Suprapubic skin (tissue), 4 donors: ENCODE measurements around the gene ATRN. TPM values are rescaled to one million over a fixed set of nuclear protein-coding genes. Genes with fewer than 3 reads are reported as not detected.

ENCODE experiments used
- DNase-seq, 2 donors: peaks; one replicate each; pipeline ENCODE4 v3.0.0-alpha.2; 2019; ENCODE audit warnings: low spot score in 2 of 2
- H3K27ac ChIP-seq: fragments of 200-600 bp; sonication (generic); one replicate; pipeline ENCODE4 v1.5.1; 2019
- H3K27me3 ChIP-seq: fragments of 200-600 bp; sonication (generic); one replicate; pipeline ENCODE4 v1.5.1; 2019
- H3K36me3 ChIP-seq: fragments of 200-600 bp; sonication (generic); one replicate; pipeline ENCODE4 v1.5.1; 2019
- H3K4me1 ChIP-seq: fragments of 200-600 bp; sonication (generic); one replicate; pipeline ENCODE4 v1.5.1; 2019
- H3K4me3 ChIP-seq: fragments of 200-600 bp; sonication (generic); one replicate; pipeline ENCODE4 v1.5.1; 2019; ENCODE audit warnings: mild to moderate bottlenecking
- H3K9me3 ChIP-seq: fragments of 200-600 bp; sonication (generic); one replicate; pipeline ENCODE4 v1.5.1; 2019
- EP300 ChIP-seq: sonication (generic); formaldehyde crosslinking; IDR thresholded peaks from one replicate; pipeline ENCODE4 v1.6.1; 2017; ENCODE audit warnings: antibody characterized with exemption
- POLR2A ChIP-seq, 2 donors: fragments of 450-650 bp; IDR thresholded peaks; one replicate each; pipeline ENCODE4 v1.6.1; 2017; ENCODE audit warnings: antibody characterized with exemption in 2 of 2, mild to moderate bottlenecking in 2 of 2, moderate library complexity in 2 of 2
- POLR2AphosphoS5 ChIP-seq, 3 donors: sonication (generic); formaldehyde crosslinking; IDR thresholded peaks; one replicate each; pipeline ENCODE4 v1.6.1; 2017; ENCODE audit warnings: antibody characterized with exemption in 3 of 3
- WGBS: methylation state at CpG from one replicate; pipeline ENCODE4 v1.1.5; 2018; 5-methylcytosine and 5-hydroxymethylcytosine counted together
- total RNA-seq, 4 donors: library from RNA; depleted of rRNA; stranded (reverse); fragments of >200 nt; gene quantifications; one replicate each; pipeline ENCODE4 v1.1.0, GENCODE V29; 2016
- TF ChIP-seq, protein P1 (sequence below), 2 donors: fragments of 200-600 bp in 1 of 2; fragments of 450-650 bp in 1 of 2; sonication (generic) in 1 of 2; IDR thresholded peaks; one replicate each; pipeline ENCODE4 v1.5.1; 2016 to 2019; ENCODE audit warnings: antibody characterized with exemption in 2 of 2, mild to moderate bottlenecking in 1 of 2, moderate library complexity in 1 of 2

The ATRN gene
- total RNA-seq, 4 donors from 2014 or later, result 23.3 to 39.1 (median 28.3) TPM

DNA sequence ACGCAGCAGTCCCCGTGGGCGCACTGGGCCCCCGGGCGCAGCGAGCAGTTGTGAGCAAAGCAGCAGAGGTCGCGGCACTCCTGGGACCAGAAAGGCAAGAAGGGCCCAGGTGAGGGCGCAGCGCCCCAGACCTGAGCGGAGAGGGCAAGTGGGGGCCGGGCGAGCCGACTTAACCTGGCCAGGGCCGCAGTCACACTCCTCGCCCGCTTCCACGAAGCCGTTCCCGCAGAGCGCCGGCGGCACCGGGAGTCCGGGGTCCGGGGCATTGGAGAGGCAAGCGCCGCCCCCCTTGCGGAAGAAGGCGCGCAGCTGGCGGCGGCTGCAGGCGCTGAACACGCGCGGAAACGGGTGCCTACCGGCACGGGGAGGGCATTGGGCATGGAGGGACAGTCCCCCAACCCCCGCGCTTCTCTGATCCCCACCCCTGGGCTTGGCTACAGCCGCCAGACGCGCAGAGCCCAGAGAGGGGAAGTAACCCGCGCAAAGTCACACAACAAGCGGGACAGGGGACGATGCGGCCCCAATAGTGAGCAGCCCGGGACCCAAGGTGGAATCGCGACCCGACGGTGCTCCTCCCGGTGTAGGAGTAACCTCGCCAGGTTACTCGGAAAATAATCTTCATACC is 201.8 kb downstream of the ATRN start:
- 23% methylated on average over 56 of the region's 58 CpGs for WGBS
- H3K4me3 ChIP-seq, result peak overlapping the region; percentile 30

DNA sequence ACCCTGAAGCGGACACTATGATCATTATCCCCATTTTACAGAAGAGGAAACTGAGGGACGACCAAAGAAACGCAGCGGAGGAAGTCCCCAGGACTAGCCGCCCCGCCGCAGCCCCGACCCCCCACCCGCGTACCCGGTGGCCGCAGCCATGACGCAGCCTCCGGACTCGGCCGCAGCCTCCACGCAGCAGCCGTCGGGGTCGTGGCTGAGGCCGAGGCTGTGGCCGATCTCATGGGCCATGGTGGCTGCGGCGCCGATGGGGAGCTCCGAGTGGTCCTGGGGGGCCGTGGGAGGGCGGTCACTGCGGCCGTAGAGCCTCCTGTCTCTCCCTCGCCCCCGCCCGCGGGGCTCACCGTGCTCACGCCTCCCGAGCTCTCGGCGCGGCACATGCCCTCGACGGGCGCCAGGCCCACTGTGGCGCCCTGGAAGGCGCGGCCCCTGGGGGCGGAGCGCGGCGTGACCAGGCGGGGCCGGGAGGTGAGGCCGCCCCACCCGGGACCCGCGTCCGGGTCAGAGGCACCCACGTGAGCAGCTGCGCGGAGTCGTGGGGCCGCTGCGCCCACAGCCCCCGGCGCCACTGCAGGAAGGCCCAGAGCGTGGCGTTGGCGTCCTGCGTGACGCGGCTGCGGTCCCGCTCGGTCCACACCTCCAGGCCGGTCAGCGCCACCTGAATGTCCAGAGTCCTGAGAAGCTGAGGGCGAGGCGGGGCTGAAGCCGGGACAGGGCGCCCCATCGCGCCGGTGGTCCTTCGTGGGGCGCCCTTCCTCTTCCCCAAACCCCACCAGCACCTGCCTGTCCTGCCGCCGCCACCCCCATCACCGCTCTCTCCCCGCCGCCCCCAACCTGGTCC is 202.6 kb downstream of the ATRN start:
- TF ChIP-seq POLR2AphosphoS5 (IDR thresholded peaks at IDR 0.05) (no peak), POLR2A (IDR thresholded peaks at IDR 0.05) (no peak), EP300 (no peak)
- TF ChIP-seq, protein P1, sequence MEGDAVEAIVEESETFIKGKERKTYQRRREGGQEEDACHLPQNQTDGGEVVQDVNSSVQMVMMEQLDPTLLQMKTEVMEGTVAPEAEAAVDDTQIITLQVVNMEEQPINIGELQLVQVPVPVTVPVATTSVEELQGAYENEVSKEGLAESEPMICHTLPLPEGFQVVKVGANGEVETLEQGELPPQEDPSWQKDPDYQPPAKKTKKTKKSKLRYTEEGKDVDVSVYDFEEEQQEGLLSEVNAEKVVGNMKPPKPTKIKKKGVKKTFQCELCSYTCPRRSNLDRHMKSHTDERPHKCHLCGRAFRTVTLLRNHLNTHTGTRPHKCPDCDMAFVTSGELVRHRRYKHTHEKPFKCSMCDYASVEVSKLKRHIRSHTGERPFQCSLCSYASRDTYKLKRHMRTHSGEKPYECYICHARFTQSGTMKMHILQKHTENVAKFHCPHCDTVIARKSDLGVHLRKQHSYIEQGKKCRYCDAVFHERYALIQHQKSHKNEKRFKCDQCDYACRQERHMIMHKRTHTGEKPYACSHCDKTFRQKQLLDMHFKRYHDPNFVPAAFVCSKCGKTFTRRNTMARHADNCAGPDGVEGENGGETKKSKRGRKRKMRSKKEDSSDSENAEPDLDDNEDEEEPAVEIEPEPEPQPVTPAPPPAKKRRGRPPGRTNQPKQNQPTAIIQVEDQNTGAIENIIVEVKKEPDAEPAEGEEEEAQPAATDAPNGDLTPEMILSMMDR (IDR thresholded peaks at IDR 0.05), result no peak
- peaks cover 30% of the 10 kb centered on the region for H3K4me1 ChIP-seq
- H3K27me3 ChIP-seq, result peaks cover 59% of the 10 kb centered on the region
- WGBS, result 77% methylated on average over 21 of the region's 90 CpGs
- DNase-seq, result no peak
- H3K9me3 ChIP-seq, result no peaks in the 10 kb centered on the region
- no peak overlapping the region for H3K4me3 ChIP-seq
- no peak overlapping the region for H3K27ac ChIP-seq
- H3K36me3 ChIP-seq, result peaks cover 17% of the 10 kb centered on the region

More for the DNA sequence above, 201.8 kb downstream of the ATRN start:
- no peak for DNase-seq
- Histone ChIP-seq H3K4me1 (peaks cover 24% of the 10 kb centered on the region), H3K27me3 (peaks cover 59% of the 10 kb centered on the region), H3K9me3 (no peaks in the 10 kb centered on the region), H3K36me3 (peaks cover 17% of the 10 kb centered on the region), H3K27ac (no peak overlapping the region)
- TF ChIP-seq, protein P1 (IDR thresholded peaks at IDR 0.05), result no peak
- TF ChIP-seq EP300, result no peak
- TF ChIP-seq POLR2A (IDR thresholded peaks at IDR 0.05), result no peak
- TF ChIP-seq POLR2AphosphoS5 (IDR thresholded peaks at IDR 0.05), result no peak

DNA sequence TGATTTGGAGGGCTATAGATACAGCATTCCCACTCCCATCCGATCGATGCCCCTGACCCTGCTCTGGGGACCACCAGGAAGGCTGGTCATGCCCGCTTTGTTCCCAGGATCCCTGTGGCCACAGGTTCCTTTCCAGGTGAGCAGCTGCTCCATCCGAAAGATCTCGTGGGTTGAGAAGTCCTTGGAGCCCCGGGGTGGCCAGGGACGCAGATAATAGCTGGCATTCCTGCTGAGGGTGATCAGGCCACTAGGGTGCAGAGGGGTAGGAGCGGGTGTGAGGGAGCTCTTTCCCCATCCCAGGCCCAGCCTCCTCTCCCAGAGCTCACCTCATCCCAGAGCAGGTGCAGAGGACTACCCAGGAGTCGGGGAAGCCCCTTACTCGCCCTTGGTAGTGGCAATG is 203.6 kb downstream of the ATRN start:
- TF ChIP-seq POLR2A (IDR thresholded peaks at IDR 0.05), result no peak
- no peak for TF ChIP-seq POLR2AphosphoS5 (IDR thresholded peaks at IDR 0.05)
- TF ChIP-seq EP300, result no peak
- TF ChIP-seq, protein P1 (IDR thresholded peaks at IDR 0.05), result no peak
- Histone ChIP-seq H3K36me3 (peaks cover 15% of the 10 kb centered on the region), H3K9me3 (no peaks in the 10 kb centered on the region), H3K27me3 (peaks cover 59% of the 10 kb centered on the region), H3K27ac (no peak overlapping the region), H3K4me3 (no peak overlapping the region), H3K4me1 (peaks cover 32% of the 10 kb centered on the region)
- no peak for DNase-seq
- WGBS, result 77% methylated on average over 8 of the region's 10 CpGs

DNA sequence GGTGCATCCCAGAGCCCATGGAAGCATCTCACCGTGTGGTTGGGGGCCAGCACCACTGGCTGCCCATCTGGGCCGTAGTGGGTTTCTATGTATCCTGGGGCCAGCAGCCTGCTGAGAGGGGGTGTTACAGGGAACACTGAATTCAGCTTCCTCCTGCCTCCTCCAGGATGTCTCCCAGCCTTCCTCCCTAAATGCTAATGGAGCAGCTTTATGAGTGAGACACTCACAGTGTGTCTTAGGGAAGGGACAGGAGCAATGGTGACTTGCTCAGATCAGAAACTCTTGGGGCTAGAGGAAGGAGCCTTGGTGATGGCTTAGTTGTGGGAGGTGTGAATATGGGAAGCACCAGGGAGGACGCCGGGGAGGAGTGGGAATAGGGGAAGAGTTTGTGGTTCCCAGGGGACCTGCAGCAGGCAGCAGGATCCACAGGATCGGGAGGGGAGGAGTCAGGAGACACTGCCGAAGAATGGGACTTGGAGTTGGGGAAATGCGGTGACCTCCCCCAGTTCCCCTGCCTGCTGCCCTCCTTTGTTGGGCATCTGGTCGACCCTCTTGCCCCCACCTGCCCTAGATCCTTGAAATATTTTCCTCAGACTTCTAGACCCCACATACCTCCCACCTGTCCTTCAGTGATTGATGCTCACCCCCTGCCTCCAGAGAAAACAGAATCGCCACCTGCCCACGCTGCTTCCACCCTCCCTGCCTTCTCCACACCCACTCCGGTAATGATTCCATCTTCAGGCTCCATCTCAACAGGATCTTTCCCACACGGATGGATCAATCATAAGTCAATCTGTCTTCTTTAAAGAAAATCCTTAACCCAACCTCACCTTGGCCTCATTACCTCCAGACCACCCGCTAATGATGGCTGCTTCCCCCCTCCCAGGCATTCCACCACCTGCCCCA is 204.4 kb downstream of the ATRN start:
- no peak for DNase-seq
- Histone ChIP-seq H3K36me3 (peaks cover 15% of the 10 kb centered on the region), H3K9me3 (no peaks in the 10 kb centered on the region), H3K4me3 (no peak overlapping the region), H3K4me1 (peaks cover 36% of the 10 kb centered on the region), H3K27me3 (peaks cover 63% of the 10 kb centered on the region), H3K27ac (no peak overlapping the region)
- TF ChIP-seq, protein P1 (IDR thresholded peaks at IDR 0.05), result no peak
- TF ChIP-seq EP300, result no peak
- TF ChIP-seq POLR2AphosphoS5 (IDR thresholded peaks at IDR 0.05), result no peak
- TF ChIP-seq POLR2A (IDR thresholded peaks at IDR 0.05), result no peak
- WGBS, result 41% methylated on average over 12 of the region's 13 CpGs
